HCT116 (cell line): ENCODE measurements around the gene NDUFS4. TPM values are rescaled to one million over a fixed set of nuclear protein-coding genes. Genes with fewer than 3 reads are reported as not detected.

Experiments used
- ATAC-seq: fragments of 200-7000 bp; cut with Tn5 transposase; 2 replicates; pipeline ENCODE4 v1.9.1; 2020; ENCODE audit warnings: mild to moderate bottlenecking, moderate library complexity
- BruUV-seq: library from RNA; stranded (reverse); fragments of 400-500 nt; replicated peaks from 2 replicates; lab custom pipeline; 2021; lab: Mats Ljungman, UMichigan
- CTCF ChIA-PET: fragments of 300-600 bp; sonication (Branson Sonifier 250); formaldehyde crosslinking; loops from one replicate; lab custom pipeline; 2021; ENCODE audit warnings: antibody characterized with exemption; lab: Charles Lee
- POLR2A ChIA-PET: fragments of 300-600, 350-600 bp; sonication (Branson Sonifier 250); formaldehyde crosslinking; loops from one replicate; lab custom pipeline; 2021; ENCODE audit warnings: antibody characterized with exemption; lab: Charles Lee
- RAD21 ChIA-PET, 2 experiments: fragments of 300-600 bp; sonication (Branson Sonifier 250); formaldehyde crosslinking; loops; one replicate each; lab custom pipeline; 2023; ENCODE audit warnings: low total read pairs in 2 of 2; ENCODE audit not compliant: uncharacterized antibody in 2 of 2, unreplicated experiment in 2 of 2, low non-redundant PET in 1 of 2; lab: Charles Lee
- DNase-seq: peaks from one replicate; pipeline ENCODE4 v3.0.0-alpha.2; 2010; ENCODE audit warnings: low read depth, low spot score
- H2AFZ ChIP-seq: fragments of 200-600 bp; shearing (Covaris generic), sonication (generic); 2 replicates; pipeline ENCODE4 v1.6.1; 2017; ENCODE audit warnings: low read depth, mixed run types, mixed read lengths, antibody characterized with exemption, low read length; ENCODE audit not compliant: poor library complexity, severe bottlenecking
- H3K27ac ChIP-seq: 2 replicates; pipeline ENCODE4 v1.5.1; 2012; ENCODE audit warnings: low read depth, low read length
- H3K27me3 ChIP-seq: fragments of 200-600 bp; sonication (generic); 2 replicates; pipeline ENCODE4 v1.6.1; 2016; ENCODE audit warnings: mixed run types, low read length, mixed read lengths; ENCODE audit not compliant: insufficient read depth
- H3K36me3 ChIP-seq, 2 experiments: fragments of 200-500 bp in 1 of 2; fragments of 200-600 bp in 1 of 2; sonication (Bioruptor generic) in 1 of 2; sonication (generic) in 1 of 2; 2 replicates each; pipeline versions ENCODE4 v1.5.1 to v1.6.1; 2014 to 2016; ENCODE audit warnings: low read length in 2 of 2, inconsistent platforms in 1 of 2, mixed read lengths in 1 of 2, mixed run types in 1 of 2; ENCODE audit not compliant: insufficient read depth in 2 of 2, control insufficient read depth in 1 of 2
- H3K4me1 ChIP-seq, 2 experiments: fragments of 200-600 bp in 1 of 2; sonication (generic) in 1 of 2; 2 replicates each; pipeline versions ENCODE4 v1.5.1 to v1.6.1; 2012 to 2017; ENCODE audit warnings: low read length in 2 of 2, inconsistent platforms in 1 of 2, mild to moderate bottlenecking in 1 of 2, mixed read lengths in 1 of 2, mixed run types in 1 of 2, moderate library complexity in 1 of 2; ENCODE audit not compliant: insufficient read depth in 2 of 2, control insufficient read depth in 1 of 2
- H3K4me2 ChIP-seq: fragments of 200-600 bp; sonication (generic); 2 replicates; pipeline ENCODE4 v1.6.1; 2017; ENCODE audit warnings: mixed run types, low read length, mixed read lengths
- H3K4me3 ChIP-seq, 2 experiments: fragments of 200-600 bp in 1 of 2; sonication (generic) in 1 of 2; replicated peaks in 1 of 2; 2 replicates each; pipeline ENCODE4 v1.5.1; 2011 to 2016; ENCODE audit warnings: low read length in 2 of 2, control low read depth in 1 of 2, low read depth in 1 of 2, mild to moderate bottlenecking in 1 of 2, mixed read lengths in 1 of 2, mixed run types in 1 of 2
- H3K79me2 ChIP-seq: fragments of 200-600 bp; sonication (generic); 2 replicates; pipeline ENCODE4 v1.6.1; 2017; ENCODE audit warnings: mild to moderate bottlenecking, mixed run types, low read length, moderate library complexity, mixed read lengths; ENCODE audit not compliant: insufficient read depth
- H3K9ac ChIP-seq: fragments of 200-600 bp; sonication (generic); 2 replicates; pipeline ENCODE4 v1.6.1; 2016; ENCODE audit warnings: low read length, mixed read lengths
- H3K9me2 ChIP-seq: fragments of 200-600 bp; sonication (generic), shearing (Covaris generic); 2 replicates; pipeline ENCODE4 v1.6.1; 2017; ENCODE audit warnings: mixed run types, mild to moderate bottlenecking, moderate library complexity; ENCODE audit not compliant: insufficient read depth
- H3K9me3 ChIP-seq, 2 experiments: fragments of 200-500 bp in 1 of 2; fragments of 200-600 bp in 1 of 2; sonication (Bioruptor generic) in 1 of 2; sonication (generic) in 1 of 2; 2 replicates each; pipeline ENCODE4 v1.6.1; 2014 to 2017; ENCODE audit warnings: low read length in 2 of 2, mixed read lengths in 2 of 2, inconsistent platforms in 1 of 2, low read depth in 1 of 2, mild to moderate bottlenecking in 1 of 2, mixed run types in 1 of 2, moderate library complexity in 1 of 2; ENCODE audit not compliant: control insufficient read depth in 1 of 2, insufficient read depth in 1 of 2
- H4K20me1 ChIP-seq: fragments of 200-600 bp; sonication (generic), shearing (Covaris generic); 2 replicates; pipeline ENCODE4 v1.6.1; 2017; ENCODE audit warnings: mixed run types, mild to moderate bottlenecking, moderate library complexity; ENCODE audit not compliant: insufficient read depth
- CEBPB ChIP-seq: IDR thresholded peaks from 2 replicates; pipeline ENCODE4 v1.6.1; 2012; ENCODE audit warnings: low read depth
- ELF1 ChIP-seq: IDR thresholded peaks from 2 replicates; pipeline ENCODE4 v1.6.1; 2012; ENCODE audit warnings: low read depth, borderline replicate concordance
- EZH2 ChIP-seq: fragments of 200-600 bp; sonication (generic); IDR thresholded peaks from 2 replicates; pipeline ENCODE4 v1.6.1; 2017; ENCODE audit warnings: antibody characterized with exemption, mixed run types
- POLR2AphosphoS5 ChIP-seq: IDR thresholded peaks from 2 replicates; pipeline ENCODE4 v1.6.1; 2011; ENCODE audit warnings: mild to moderate bottlenecking, low read depth, low read length, moderate library complexity
- RAD21 ChIP-seq: IDR thresholded peaks from 2 replicates; pipeline ENCODE4 v1.6.1; 2012; ENCODE audit warnings: low read depth, mild to moderate bottlenecking
- REST ChIP-seq: IDR thresholded peaks from 2 replicates; pipeline ENCODE4 v1.6.1; 2012; ENCODE audit warnings: low read depth
- SP1 ChIP-seq: IDR thresholded peaks from 2 replicates; pipeline ENCODE4 v1.6.1; 2012; ENCODE audit warnings: low read depth
- YY1 ChIP-seq: IDR thresholded peaks from 2 replicates; pipeline ENCODE4 v1.6.1; 2011; ENCODE audit warnings: low read length, low read depth, moderate library complexity, mild to moderate bottlenecking; ENCODE audit not compliant: insufficient replicate concordance; ENCODE audit errors: extremely low read depth
- ZBTB33 ChIP-seq: IDR thresholded peaks from 2 replicates; pipeline ENCODE4 v1.6.1; 2011; ENCODE audit warnings: mild to moderate bottlenecking, low read length, moderate library complexity; ENCODE audit not compliant: insufficient replicate concordance; ENCODE audit errors: extremely low read depth
- ZFX ChIP-seq: fragments of 450-650 bp; IDR thresholded peaks from 2 replicates; pipeline ENCODE4 v1.6.1; 2017
- ZNF274 ChIP-seq: fragments of 200-500 bp; sonication (Bioruptor generic); IDR thresholded peaks from 2 replicates; pipeline ENCODE4 v1.6.1; 2014; ENCODE audit warnings: mild to moderate bottlenecking, low read depth, low read length, inconsistent platforms
- intact Hi-C: fragments of 100-400 bp; cut with micrococcal nuclease; formaldehyde crosslinking; loops from 2 replicates; pipeline ENCODE4 v1.10.0; 2022
- total RNA-seq: library from RNA; stranded (reverse); gene quantifications from one replicate; pipeline ENCODE4 v1.2.1, GENCODE V29; 2021; ENCODE audit not compliant: unreplicated experiment

The NDUFS4 gene
- total RNA-seq, 1 experiment from 2014 or later = 91.4 TPM

- TF ChIP-seq ZBTB33 (peak; percentile 88), CEBPB (peak; percentile 100), ZNF274 (no peak), ZFX (peak; percentile 75)
Observed at GRCh38 chr5:53560506-53561191, at the start of gene NDUFS4 (continued).

GRCh38 chr5:53512539-53512938, 47.9 kb upstream of the NDUFS4 start:
- H2AFZ ChIP-seq = no peak overlapping the region
- no peaks in the 10 kb centered on the region for H3K79me2 ChIP-seq
- H3K9ac ChIP-seq = no peak overlapping the region
- DNase-seq = no peak
- H3K4me1 ChIP-seq = no peaks in the 10 kb centered on the region
- CTCF ChIA-PET = no interaction called here
- POLR2A ChIA-PET = no interaction called here
- H3K4me3 ChIP-seq = no peak overlapping the region
- no peak overlapping the region for H3K4me2 ChIP-seq
- no peak for TF ChIP-seq YY1
- no peak for TF ChIP-seq RAD21
- no peak for TF ChIP-seq CEBPB
- no peak for TF ChIP-seq POLR2AphosphoS5
- TF ChIP-seq ELF1 = no peak
- TF ChIP-seq SP1 = no peak
- TF ChIP-seq EZH2 = no peak
- no peak for TF ChIP-seq REST
- TF ChIP-seq, all 23 proteins: peak for 0
- intact Hi-C loops = no loop called here
- ATAC-seq = no peak
- Histone ChIP-seq H3K27me3 (no peaks in the 10 kb centered on the region), H3K36me3 (no peaks in the 10 kb centered on the region), H4K20me1 (no peaks in the 10 kb centered on the region), H3K9me2 (no peaks in the 10 kb centered on the region), H3K9me3 (0 out of 4 replicates have a peak, but pooled peaks cover 0 to 5% of the 10 kb centered on the region in 2 experiments), H3K27ac (no peak overlapping the region)
- RAD21 ChIA-PET = no interaction called here
- no TSS peak for BruUV-seq
